ENCODE data around the gene DDX5.

Gene DDX5

GRCh38 chr17:64537488-64537887 is 31.4 kb upstream of the DDX5 start:
- no peak for TF ChIP-seq EZH2phosphoT487 (IDR thresholded peaks at IDR 0.05; ENCODE audit: borderline replicate concordance)
- TF ChIP-seq CTCF (conservative IDR thresholded peaks at IDR 0.05; ENCODE audit: low read length), result no peak
- H3K4me3 ChIP-seq (ENCODE audit: low read length, poor library complexity, severe bottlenecking), result no peak overlapping the region
- H3K4me2 ChIP-seq (ENCODE audit: low read depth, low read length, poor library complexity, severe bottlenecking), result no peak overlapping the region
- no peaks in the 10 kb centered on the region for H4K20me1 ChIP-seq (ENCODE audit: insufficient read depth, low read length, poor library complexity, severe bottlenecking)
- H3K9me3 ChIP-seq (ENCODE audit: insufficient read depth, low read depth, low read length), result no peaks in the 10 kb centered on the region
- H2AFZ ChIP-seq (ENCODE audit: low read length), result no peak overlapping the region
- peaks cover 67% of the 10 kb centered on the region; the same call in 1 of the 2 replicates for H3K36me3 ChIP-seq (ENCODE audit: insufficient read depth, low read length)
- no peaks in the 10 kb centered on the region for H3K4me1 ChIP-seq (ENCODE audit: insufficient read depth, low read length, poor library complexity, severe bottlenecking)
- H3K9me2 ChIP-seq (replicated peaks; ENCODE audit: low read depth, low read length), result no peaks in the 10 kb centered on the region
- H3K9ac ChIP-seq (ENCODE audit: low read depth, low read length, poor library complexity, severe bottlenecking), result no peak overlapping the region
- H3K79me2 ChIP-seq (ENCODE audit: insufficient read depth, low read length), result no peaks in the 10 kb centered on the region
- H3K27me3 ChIP-seq (ENCODE audit: insufficient read depth, low read length, poor library complexity, severe bottlenecking), result no peaks in the 10 kb centered on the region
- no peaks in the 10 kb centered on the region; the same call in 1 of the 2 replicates for H3F3A ChIP-seq (ENCODE audit: low read depth)

DNA sequence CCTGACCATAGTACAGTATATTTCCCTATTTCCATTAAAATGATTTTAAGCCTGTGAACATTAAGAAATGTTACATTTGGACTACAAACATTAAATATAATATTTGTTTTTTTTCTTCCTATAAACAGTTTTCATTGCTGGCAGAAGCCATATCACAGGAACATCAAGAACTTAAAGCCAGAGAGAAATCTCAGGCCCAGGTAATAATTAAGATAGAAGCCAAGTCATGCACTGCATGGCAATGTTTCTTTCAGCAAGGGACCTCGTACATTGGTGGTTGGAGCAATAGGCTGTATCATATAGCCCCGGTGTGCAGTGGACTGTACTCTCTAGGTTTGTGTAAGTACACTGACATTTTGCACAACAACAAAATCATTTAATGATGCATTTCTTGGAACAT is 30.8 kb upstream of the DDX5 start:
- Histone ChIP-seq H3K4me1 (ENCODE audit: insufficient read depth, low read length, poor library complexity, severe bottlenecking) (no peaks in the 10 kb centered on the region), H3K9me2 (replicated peaks; ENCODE audit: low read depth, low read length) (no peaks in the 10 kb centered on the region), H3K79me2 (ENCODE audit: insufficient read depth, low read length) (no peaks in the 10 kb centered on the region), H3F3A (ENCODE audit: low read depth) (no peaks in the 10 kb centered on the region; the same call in 1 of the 2 replicates), H2AFZ (ENCODE audit: low read length) (no peak overlapping the region), H3K4me2 (ENCODE audit: low read depth, low read length, poor library complexity, severe bottlenecking) (no peak overlapping the region), H3K27me3 (ENCODE audit: insufficient read depth, low read length, poor library complexity, severe bottlenecking) (no peaks in the 10 kb centered on the region), H3K9me3 (ENCODE audit: insufficient read depth, low read depth, low read length) (no peaks in the 10 kb centered on the region), H4K20me1 (ENCODE audit: insufficient read depth, low read length, poor library complexity, severe bottlenecking) (no peaks in the 10 kb centered on the region), H3K36me3 (ENCODE audit: insufficient read depth, low read length) (peaks cover 69% of the 10 kb centered on the region; the same call in 1 of the 2 replicates), H3K4me3 (ENCODE audit: low read length, poor library complexity, severe bottlenecking) (no peak overlapping the region), H3K9ac (ENCODE audit: low read depth, low read length, poor library complexity, severe bottlenecking) (no peak overlapping the region)
- TF ChIP-seq CTCF (conservative IDR thresholded peaks at IDR 0.05; ENCODE audit: low read length), result no peak
- TF ChIP-seq EZH2phosphoT487 (IDR thresholded peaks at IDR 0.05; ENCODE audit: borderline replicate concordance), result no peak

GRCh38 chr17:64535357-64535756 is 29.3 kb upstream of the DDX5 start:
- TF ChIP-seq EZH2phosphoT487 (IDR thresholded peaks at IDR 0.05; ENCODE audit: borderline replicate concordance), result no peak
- no peak for TF ChIP-seq CTCF (conservative IDR thresholded peaks at IDR 0.05; ENCODE audit: low read length)
- Histone ChIP-seq H3K4me3 (ENCODE audit: low read length, poor library complexity, severe bottlenecking) (no peak overlapping the region), H3K9me3 (ENCODE audit: insufficient read depth, low read depth, low read length) (no peaks in the 10 kb centered on the region), H3K9me2 (replicated peaks; ENCODE audit: low read depth, low read length) (no peaks in the 10 kb centered on the region), H3K79me2 (ENCODE audit: insufficient read depth, low read length) (no peaks in the 10 kb centered on the region), H4K20me1 (ENCODE audit: insufficient read depth, low read length, poor library complexity, severe bottlenecking) (no peaks in the 10 kb centered on the region), H3K9ac (ENCODE audit: low read depth, low read length, poor library complexity, severe bottlenecking) (no peak overlapping the region), H3K27me3 (ENCODE audit: insufficient read depth, low read length, poor library complexity, severe bottlenecking) (no peaks in the 10 kb centered on the region), H3K4me2 (ENCODE audit: low read depth, low read length, poor library complexity, severe bottlenecking) (no peak overlapping the region), H3F3A (ENCODE audit: low read depth) (no peaks in the 10 kb centered on the region; the same call in 1 of the 2 replicates), H2AFZ (ENCODE audit: low read length) (no peak overlapping the region), H3K4me1 (ENCODE audit: insufficient read depth, low read length, poor library complexity, severe bottlenecking) (no peaks in the 10 kb centered on the region), H3K36me3 (ENCODE audit: insufficient read depth, low read length) (peaks cover 81% of the 10 kb centered on the region)
